KOPT-K1 (cell line): ENCODE results near the gene TNFRSF25.
A peak's percentile ranks its signal among the peaks of the same experiment; 100 is the strongest.

Experiments
- H3K27ac ChIP-seq: fragments of 200-600 bp; sonication (generic); 2 replicates; pipeline ENCODE4 v1.5.1; 2016; ENCODE audit warnings: antibody characterized with exemption, mild to moderate bottlenecking, low read depth, low read length; ENCODE audit not compliant: poor library complexity, severe bottlenecking
- H3K36me3 ChIP-seq: fragments of 200-600 bp; sonication (generic); 2 replicates; pipeline ENCODE4 v1.5.1; 2017; ENCODE audit warnings: antibody characterized with exemption, mild to moderate bottlenecking, low read length, moderate library complexity; ENCODE audit not compliant: insufficient read depth
- H3K9me3 ChIP-seq: fragments of 200-600 bp; sonication (generic); 2 replicates; pipeline ENCODE4 v1.5.1; 2017; ENCODE audit warnings: antibody characterized with exemption, low read length, mild to moderate bottlenecking; ENCODE audit not compliant: insufficient read depth, poor library complexity, severe bottlenecking

The TNFRSF25 gene

GRCh38 chr1:6471086-6471969 is 5.4 kb upstream of the TNFRSF25 start:
- Histone ChIP-seq H3K27ac (no peak overlapping the region), H3K36me3 (no peaks in the 10 kb centered on the region), H3K9me3 (no peaks in the 10 kb centered on the region)

GRCh38 chr1:6470132-6471085 is 4.4 kb upstream of the TNFRSF25 start:
- Histone ChIP-seq H3K36me3 (no peaks in the 10 kb centered on the region), H3K27ac (no peak overlapping the region), H3K9me3 (no peaks in the 10 kb centered on the region)

- no peaks in the 10 kb centered on the region for H3K9me3 ChIP-seq
- no peak overlapping the region for H3K27ac ChIP-seq
- H3K36me3 ChIP-seq = no peaks in the 10 kb centered on the region
Observed at GRCh38 chr1:6468729-6469461, 2.9 kb upstream of the TNFRSF25 start.

- H3K9me3 ChIP-seq = no peaks in the 10 kb centered on the region
- H3K36me3 ChIP-seq = no peaks in the 10 kb centered on the region; the same call in 1 of the 2 replicates
- H3K27ac ChIP-seq = no peak overlapping the region
Observed at GRCh38 chr1:6467744-6468688, 2.0 kb upstream of the TNFRSF25 start.

GRCh38 chr1:6467224-6467623 is 1.3 kb upstream of the TNFRSF25 start:
- Histone ChIP-seq H3K9me3 (no peaks in the 10 kb centered on the region), H3K36me3 (no peaks in the 10 kb centered on the region; the same call in 1 of the 2 replicates), H3K27ac (no peak overlapping the region)

GRCh38 chr1:6466751-6467150 is 778 bp upstream of the TNFRSF25 start:
- Histone ChIP-seq H3K36me3 (no peaks in the 10 kb centered on the region; the same call in 1 of the 2 replicates), H3K27ac (no peak overlapping the region), H3K9me3 (no peaks in the 10 kb centered on the region)

- peak overlapping the region; percentile 43 for H3K27ac ChIP-seq
- no peaks in the 10 kb centered on the region; the same call in 1 of the 2 replicates for H3K36me3 ChIP-seq
Observed at GRCh38 chr1:6465461-6466005, 440 bp downstream of the TNFRSF25 start.

GRCh38 chr1:6464915-6465314 is 1.1 kb downstream of the TNFRSF25 start:
- no peaks in the 10 kb centered on the region for H3K9me3 ChIP-seq
- H3K27ac ChIP-seq = no peak overlapping the region
- no peaks in the 10 kb centered on the region; the same call in 1 of the 2 replicates for H3K36me3 ChIP-seq

More at GRCh38 chr1:6465461-6466005, 440 bp downstream of the TNFRSF25 start:
- no peaks in the 10 kb centered on the region for H3K9me3 ChIP-seq

- Histone ChIP-seq H3K9me3 (no peaks in the 10 kb centered on the region), H3K27ac (no peak overlapping the region), H3K36me3 (no peaks in the 10 kb centered on the region; the same call in 1 of the 2 replicates)
Observed at GRCh38 chr1:6464514-6464836, 1.5 kb downstream of the TNFRSF25 start.

GRCh38 chr1:6463120-6463412 is 2.9 kb downstream of the TNFRSF25 start:
- no peaks in the 10 kb centered on the region; the same call in 1 of the 2 replicates for H3K36me3 ChIP-seq
- H3K27ac ChIP-seq = no peak overlapping the region
- no peaks in the 10 kb centered on the region for H3K9me3 ChIP-seq

GRCh38 chr1:6462412-6463119 is 3.4 kb downstream of the TNFRSF25 start:
- Histone ChIP-seq H3K9me3 (no peaks in the 10 kb centered on the region), H3K27ac (no peak overlapping the region), H3K36me3 (no peaks in the 10 kb centered on the region; the same call in 1 of the 2 replicates)

GRCh38 chr1:6461538-6462411 is 4.2 kb downstream of the TNFRSF25 start:
- no peak overlapping the region for H3K27ac ChIP-seq
- H3K9me3 ChIP-seq = no peaks in the 10 kb centered on the region

More at GRCh38 chr1:6461538-6462411, 4.2 kb downstream of the TNFRSF25 start:
- no peaks in the 10 kb centered on the region; the same call in 1 of the 2 replicates for H3K36me3 ChIP-seq
